HG02763 (cell line): ENCODE results near the gene CXCL6.

Experiments
- ATAC-seq: cut with Tn5 transposase; IDR thresholded peaks from one replicate; pipeline ENCODE4 v1.9.1; 2021; ENCODE audit warnings: mild to moderate bottlenecking, moderate library complexity; ENCODE audit not compliant: unreplicated experiment

The CXCL6 gene

DNA sequence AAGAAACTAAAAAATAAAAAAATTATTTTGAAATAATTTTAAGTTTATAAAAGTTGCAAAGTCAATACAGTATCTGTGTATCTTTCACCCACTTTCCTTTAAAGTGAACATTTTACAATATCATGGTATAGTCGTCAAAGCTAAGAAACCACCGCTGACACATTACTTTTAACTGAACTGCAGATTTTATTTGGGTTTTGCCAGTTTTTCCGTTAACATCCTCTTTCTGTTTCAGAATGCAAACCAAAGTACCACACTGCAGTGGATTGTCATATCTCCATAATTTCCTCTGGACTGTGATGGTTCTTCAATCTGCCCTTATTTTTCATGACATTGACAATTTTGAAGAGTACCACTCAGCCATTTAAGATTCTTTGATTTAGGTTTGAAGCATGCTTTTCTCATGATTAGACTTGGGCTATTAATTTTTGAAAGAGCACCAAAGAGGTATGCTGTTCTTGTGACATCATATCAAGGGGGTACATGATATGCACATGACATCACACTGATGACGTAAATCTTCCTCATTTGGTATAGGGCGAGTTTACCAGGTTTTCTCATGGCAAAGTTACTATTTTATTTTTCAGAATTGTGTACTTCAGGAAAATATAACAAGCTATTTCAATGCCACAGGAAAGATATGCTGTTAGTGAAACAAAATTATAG lies 29.1 kb downstream of the CXCL6 start:
- no peak for ATAC-seq

- no peak for ATAC-seq
These were observed 29.8 kb downstream of the CXCL6 start for GRCh38 chr4:73866246-73866645.

DNA sequence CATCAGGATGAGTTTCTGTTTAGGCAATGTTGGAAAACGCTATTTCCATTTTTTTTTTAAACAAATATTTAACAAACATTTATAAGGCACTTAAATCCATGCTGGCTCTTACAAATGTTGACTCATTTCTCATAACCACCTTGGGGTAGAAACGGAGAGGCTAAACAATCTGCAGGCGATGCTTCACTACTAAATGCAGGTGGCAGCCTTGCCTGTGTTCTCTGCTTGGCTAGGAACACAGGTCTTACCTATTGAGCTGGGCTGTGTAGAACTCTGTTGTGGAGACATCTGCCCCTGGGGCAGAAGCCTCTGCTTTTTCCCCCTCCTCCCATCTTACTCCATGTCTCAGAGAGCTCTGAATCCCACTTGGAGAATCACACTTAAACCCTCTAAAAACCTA lies 31.3 kb downstream of the CXCL6 start:
- no peak for ATAC-seq

- no peak for ATAC-seq
These were observed 32.0 kb downstream of the CXCL6 start for GRCh38 chr4:73868206-73869129.

DNA sequence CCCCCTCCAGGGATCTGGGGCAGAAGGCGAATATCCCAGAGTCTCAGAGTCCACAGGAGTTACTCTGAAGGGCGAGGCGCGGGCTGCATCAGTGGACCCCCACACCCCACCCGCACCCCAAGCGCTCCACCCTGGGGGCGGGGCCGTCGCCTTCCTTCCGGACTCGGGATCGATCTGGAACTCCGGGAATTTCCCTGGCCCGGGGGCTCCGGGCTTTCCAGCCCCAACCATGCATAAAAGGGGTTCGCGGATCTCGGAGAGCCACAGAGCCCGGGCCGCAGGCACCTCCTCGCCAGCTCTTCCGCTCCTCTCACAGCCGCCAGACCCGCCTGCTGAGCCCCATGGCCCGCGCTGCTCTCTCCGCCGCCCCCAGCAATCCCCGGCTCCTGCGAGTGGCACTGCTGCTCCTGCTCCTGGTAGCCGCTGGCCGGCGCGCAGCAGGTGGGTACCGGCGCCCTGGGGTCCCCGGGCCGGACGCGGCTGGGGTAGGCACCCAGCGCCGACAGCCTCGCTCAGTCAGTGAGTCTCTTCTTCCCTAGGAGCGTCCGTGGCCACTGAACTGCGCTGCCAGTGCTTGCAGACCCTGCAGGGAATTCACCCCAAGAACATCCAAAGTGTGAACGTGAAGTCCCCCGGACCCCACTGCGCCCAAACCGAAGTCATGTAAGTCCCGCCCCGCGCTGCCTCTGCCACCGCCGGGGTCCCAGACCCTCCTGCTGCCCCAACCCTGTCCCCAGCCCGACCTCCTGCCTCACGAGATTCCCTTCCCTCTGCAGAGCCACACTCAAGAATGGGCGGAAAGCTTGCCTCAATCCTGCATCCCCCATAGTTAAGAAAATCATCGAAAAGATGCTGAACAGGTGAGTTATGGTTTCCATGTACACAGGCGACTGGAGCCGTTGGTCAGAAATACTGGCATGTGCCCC lies 32.9 kb downstream of the CXCL6 start, which contains the start of gene CXCL1:
Gene CXCL1 (plus strand): TSS at position 264 of the 926 bp plus-strand sequence. CDS start 78 bp downstream, at position 342.
- ATAC-seq, result no peak

DNA sequence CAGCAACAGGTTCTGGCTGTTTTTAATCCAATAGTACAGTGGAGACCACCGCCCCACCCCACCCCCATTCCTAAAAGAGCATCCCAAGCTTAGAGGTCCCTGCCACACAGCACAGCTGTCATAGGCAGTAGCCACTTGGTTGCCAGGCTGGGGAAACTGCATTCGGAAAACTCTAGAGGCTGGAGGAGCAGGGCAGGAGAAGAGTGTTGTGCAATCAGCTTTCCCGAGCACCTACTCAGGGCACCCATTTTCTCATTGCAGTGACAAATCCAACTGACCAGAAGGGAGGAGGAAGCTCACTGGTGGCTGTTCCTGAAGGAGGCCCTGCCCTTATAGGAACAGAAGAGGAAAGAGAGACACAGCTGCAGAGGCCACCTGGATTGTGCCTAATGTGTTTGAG lies 33.8 kb downstream of the CXCL6 start:
- no peak for ATAC-seq

GRCh38 chr4:73870768-73871167 lies 34.3 kb downstream of the CXCL6 start:
- ATAC-seq, result no peak

GRCh38 chr4:73871511-73872310 lies 35.2 kb downstream of the CXCL6 start:
- ATAC-seq, result no peak

- ATAC-seq, result no peak
These were observed 36.0 kb downstream of the CXCL6 start for GRCh38 chr4:73872316-73873108.

DNA sequence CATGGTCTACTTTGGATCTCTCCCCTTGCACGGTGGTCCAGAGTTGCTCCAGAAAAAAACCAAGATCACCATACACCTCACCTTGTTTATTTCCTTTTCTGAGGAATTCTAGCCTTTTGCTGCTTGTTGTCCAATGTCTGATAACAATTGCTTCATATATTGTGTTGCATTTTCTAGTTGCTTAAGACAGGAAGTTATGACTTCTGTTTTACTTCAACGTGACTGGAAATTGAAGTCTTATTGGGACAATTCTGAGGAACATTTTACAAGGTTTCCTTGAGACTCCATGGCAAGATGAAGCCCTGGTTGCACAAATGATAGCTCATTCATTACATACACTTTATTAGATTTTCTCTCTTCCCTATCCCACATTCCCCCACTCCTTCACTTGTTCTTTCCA lies 37.9 kb downstream of the CXCL6 start:
- ATAC-seq, result no peak

GRCh38 chr4:73875401-73875800 lies 38.9 kb downstream of the CXCL6 start:
- no peak for ATAC-seq

DNA sequence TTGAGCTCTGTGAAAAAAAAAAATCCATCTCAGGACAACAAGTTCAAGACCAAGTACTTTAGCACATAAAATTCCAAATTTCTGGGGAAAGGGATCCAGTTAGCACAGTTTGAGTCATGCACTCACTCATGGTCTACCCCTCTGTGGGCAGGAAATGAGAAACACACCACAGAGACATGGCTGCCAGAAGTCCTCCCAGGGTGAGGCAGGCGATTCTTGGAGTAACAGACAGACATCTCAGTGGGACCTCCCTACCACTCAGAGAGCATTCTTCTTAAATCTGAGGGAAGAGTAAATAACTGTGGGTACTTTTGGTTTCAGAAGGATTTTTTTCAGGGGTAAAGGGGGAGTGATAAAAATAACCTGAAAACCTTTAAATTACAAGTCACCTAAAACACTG lies 46.8 kb downstream of the CXCL6 start:
- no peak for ATAC-seq

DNA sequence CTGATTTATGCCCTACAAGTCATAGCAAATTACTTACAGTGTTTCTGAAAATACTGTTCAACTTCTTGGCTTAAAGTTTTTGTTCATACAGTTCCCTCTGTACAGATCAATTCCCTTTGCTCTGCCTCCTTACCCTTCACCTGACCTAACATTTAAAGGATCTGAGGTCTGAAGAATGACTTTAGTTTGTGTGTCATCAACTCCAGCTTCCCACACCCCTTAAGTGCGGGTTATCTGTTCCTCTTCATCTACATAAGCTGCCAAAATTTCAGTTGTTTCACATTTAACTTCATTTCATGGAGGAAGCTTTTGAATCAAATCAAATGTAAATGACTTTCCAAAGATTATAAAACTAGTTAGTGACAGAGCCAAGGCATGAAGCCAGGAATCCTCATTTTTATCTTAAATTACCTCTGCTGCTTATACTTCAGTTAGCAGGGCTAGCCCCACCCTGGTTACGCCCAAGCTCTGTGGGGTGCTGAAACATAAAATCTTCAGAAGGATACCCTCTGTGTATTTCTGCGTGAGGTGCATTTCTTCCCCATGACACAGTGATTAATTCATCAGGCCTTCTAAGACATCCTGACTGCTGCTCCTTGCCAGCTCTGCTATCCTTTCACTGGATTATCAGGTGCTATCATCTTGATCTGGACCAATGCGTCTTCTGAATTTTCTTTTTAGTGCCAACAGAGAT lies 49.2 kb downstream of the CXCL6 start:
- ATAC-seq, result no peak
